Ovary (tissue), 9 donors: ENCODE data around the gene ZFPL1. TPM values are rescaled to one million over a fixed set of nuclear protein-coding genes. Genes with fewer than 3 reads are reported as not detected.

Experiments used
- DNase-seq, 5 donors: peaks; one replicate each; pipeline ENCODE4 v3.0.0-alpha.2; 2019 to 2020
- H3K27ac ChIP-seq, 2 donors: fragments of 200-600 bp; one replicate each; pipeline versions ENCODE4 v1.5.1 to v1.8.0; 2019 to 2022
- H3K27me3 ChIP-seq: fragments of 200-600 bp; one replicate; pipeline ENCODE4 v1.8.0; 2022
- H3K36me3 ChIP-seq: fragments of 200-600 bp; sonication (generic); one replicate; pipeline ENCODE4 v1.5.1; 2019
- H3K4me1 ChIP-seq: one replicate; pipeline ENCODE4 v1.8.1; 2013; ENCODE audit warnings: mild to moderate bottlenecking, moderate library complexity; ENCODE audit not compliant: insufficient read depth
- H3K4me3 ChIP-seq: fragments of 200-600 bp; sonication (generic); one replicate; pipeline ENCODE4 v1.5.1; 2017
- H3K9me3 ChIP-seq, 2 donors: fragments of 200-600 bp in 1 of 2; sonication (generic) in 1 of 2; one replicate each; pipeline versions ENCODE4 v1.5.1 to v1.8.1; 2013 to 2019; ENCODE audit warnings: mild to moderate bottlenecking in 1 of 2, moderate library complexity in 1 of 2
- EP300 ChIP-seq: sonication (generic); formaldehyde crosslinking; IDR thresholded peaks from one replicate; pipeline ENCODE4 v1.6.1; 2017; ENCODE audit warnings: antibody characterized with exemption
- POLR2A ChIP-seq: fragments of 450-650 bp; IDR thresholded peaks from one replicate; pipeline ENCODE4 v1.6.1; 2017; ENCODE audit warnings: antibody characterized with exemption, mild to moderate bottlenecking, moderate library complexity
- WGBS, 3 donors: extraction: QIAGEN DNeasy Blood & Tissue Kit in 1 of 3; methylation state at CpG; one replicate each; pipeline versions ENCODE4 v1.1.5 to v1.1.7; 2013 to 2017; 5-methylcytosine and 5-hydroxymethylcytosine counted together
- intact Hi-C, 4 donors: fragments of 100-400 bp; cut with DNase I; formaldehyde crosslinking; loops; one replicate each; pipeline versions ENCODE4 v1.11.0 to v1.15.1; 2022 to 2023
- polyA plus RNA-seq, 2 donors: library from polyadenylated mRNA; stranded (reverse); fragments of 200-250 nt in 1 of 2; fragments of 350-450 nt in 1 of 2; fragmentation: Illumina TruSeq in 1 of 2; extraction: RNeasy Lipid Tissue Mini Kit (QIAGEN cat#74804) in 1 of 2; gene quantifications; one replicate each; pipeline ENCODE4 v1.2.3, GENCODE V29; 2013 to 2014
- total RNA-seq, 7 donors: library from RNA; depleted of rRNA in 2 of 7; stranded (reverse); fragments of >200 nt in 2 of 7; fragmentation: NEBNext Ultra II Directional in 3 of 7; extraction: Animal tissue kit (Norgen Biotek cat#: 25700) in 3 of 7; gene quantifications; one replicate each; pipeline versions ENCODE4 v1.1.0 to v1.2.4, GENCODE V29; 2016 to 2023
- TF ChIP-seq, protein P1 (sequence below), 3 donors: fragments of 450-650 bp in 2 of 3; fragments of 200-600 bp in 1 of 3; IDR thresholded peaks; one replicate each; pipeline versions ENCODE4 v1.5.1 to v1.8.0; 2016 to 2022; ENCODE audit warnings: antibody characterized with exemption in 3 of 3, mild to moderate bottlenecking in 1 of 3
- donor health status: DM: no; HTN: no; CAD: no; lungs with moderate emphysema.
- donor health status: DM: no; HTN: no; CAD: no.
- donor health status: Bipolar disorder and iron deficiency.
- donor health status: DM: yes; HTN: yes; CAD: no.
- donor health status: DM: no; HTN: no; CAD: no.
- donor health status: DM: yes; HTN: yes; CAD: no.

Gene ZFPL1
- total and polyA plus RNA-seq, 9 donors = 11.2 to 44.8 (median 35.1) TPM

DNA sequence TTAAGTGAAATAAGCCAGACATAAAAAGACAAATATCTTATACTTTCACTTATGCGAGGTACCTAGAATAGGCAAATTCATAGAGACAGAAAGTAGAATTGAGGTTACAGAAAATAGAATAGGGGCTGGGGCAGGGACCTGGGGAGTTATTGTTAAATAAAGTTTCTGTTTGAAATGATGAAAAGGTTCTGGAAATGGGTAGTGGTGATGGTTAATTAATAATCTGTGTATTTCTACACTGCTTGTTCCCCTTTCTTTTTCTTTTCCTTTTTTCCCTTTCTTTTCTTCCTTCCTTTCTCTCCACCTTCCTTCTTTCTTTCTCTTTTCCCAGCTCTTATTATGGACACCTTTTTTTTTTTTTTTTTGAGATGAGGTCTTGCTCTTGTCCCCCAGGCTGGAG is 28.5 kb upstream of the ZFPL1 start:
- Histone ChIP-seq H3K27ac (no peak overlapping the region), H3K4me1 (no peaks in the 10 kb centered on the region), H3K4me3 (no peak overlapping the region), H3K36me3 (no peaks in the 10 kb centered on the region), H3K27me3 (no peaks in the 10 kb centered on the region), H3K9me3 (no peaks in the 10 kb centered on the region)
- no peak for DNase-seq
- intact Hi-C loops = no loop called here
- no peak for TF ChIP-seq EP300
- TF ChIP-seq, protein P1, sequence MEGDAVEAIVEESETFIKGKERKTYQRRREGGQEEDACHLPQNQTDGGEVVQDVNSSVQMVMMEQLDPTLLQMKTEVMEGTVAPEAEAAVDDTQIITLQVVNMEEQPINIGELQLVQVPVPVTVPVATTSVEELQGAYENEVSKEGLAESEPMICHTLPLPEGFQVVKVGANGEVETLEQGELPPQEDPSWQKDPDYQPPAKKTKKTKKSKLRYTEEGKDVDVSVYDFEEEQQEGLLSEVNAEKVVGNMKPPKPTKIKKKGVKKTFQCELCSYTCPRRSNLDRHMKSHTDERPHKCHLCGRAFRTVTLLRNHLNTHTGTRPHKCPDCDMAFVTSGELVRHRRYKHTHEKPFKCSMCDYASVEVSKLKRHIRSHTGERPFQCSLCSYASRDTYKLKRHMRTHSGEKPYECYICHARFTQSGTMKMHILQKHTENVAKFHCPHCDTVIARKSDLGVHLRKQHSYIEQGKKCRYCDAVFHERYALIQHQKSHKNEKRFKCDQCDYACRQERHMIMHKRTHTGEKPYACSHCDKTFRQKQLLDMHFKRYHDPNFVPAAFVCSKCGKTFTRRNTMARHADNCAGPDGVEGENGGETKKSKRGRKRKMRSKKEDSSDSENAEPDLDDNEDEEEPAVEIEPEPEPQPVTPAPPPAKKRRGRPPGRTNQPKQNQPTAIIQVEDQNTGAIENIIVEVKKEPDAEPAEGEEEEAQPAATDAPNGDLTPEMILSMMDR (IDR thresholded peaks at IDR 0.05) = no peak
- TF ChIP-seq POLR2A = no peak
- 72 to 92% (median 83%) methylated on average over 1 of the region's 1 CpG for WGBS, 3 donors

DNA sequence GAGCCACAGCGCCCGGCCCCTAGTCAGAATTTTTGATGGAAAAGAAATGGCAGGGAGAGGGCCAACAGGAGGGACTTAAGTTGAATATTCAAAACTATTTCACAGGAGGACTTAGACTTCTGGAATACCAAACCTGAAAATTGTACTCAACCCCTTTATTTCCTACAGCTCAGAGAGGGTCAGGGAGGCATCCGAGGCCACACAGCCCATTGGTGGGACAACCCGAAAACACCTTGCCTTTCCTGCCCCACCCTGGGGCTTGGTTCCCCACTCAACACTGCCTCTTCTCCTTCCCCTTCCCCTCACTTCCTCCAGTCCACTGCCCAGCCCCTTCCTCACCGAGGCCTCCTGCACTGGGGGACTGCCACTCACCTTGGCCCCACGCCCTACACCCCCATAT is 27.0 kb upstream of the ZFPL1 start:
- no peak for DNase-seq
- Histone ChIP-seq H3K27me3 (no peaks in the 10 kb centered on the region), H3K4me3 (no peak overlapping the region), H3K4me1 (no peaks in the 10 kb centered on the region), H3K36me3 (no peaks in the 10 kb centered on the region), H3K9me3 (no peaks in the 10 kb centered on the region), H3K27ac (no peak overlapping the region)
- no peak for TF ChIP-seq POLR2A
- no peak for TF ChIP-seq EP300
- TF ChIP-seq, protein P1 (IDR thresholded peaks at IDR 0.05) = no peak
- 84 to 89% (median 87%) methylated on average over 6 of the region's 6 CpGs for WGBS, 3 donors
- intact Hi-C loops = no loop called here

GRCh38 chr11:65057526-65057925 is 26.5 kb upstream of the ZFPL1 start:
- Histone ChIP-seq H3K27ac (no peak overlapping the region), H3K4me3 (no peak overlapping the region), H3K9me3 (no peaks in the 10 kb centered on the region), H3K27me3 (no peaks in the 10 kb centered on the region), H3K4me1 (no peaks in the 10 kb centered on the region), H3K36me3 (no peaks in the 10 kb centered on the region)
- intact Hi-C loops = no loop called here
- 79 to 90% (median 89%) methylated on average over 7 of the region's 7 CpGs for WGBS, 3 donors
- no peak for DNase-seq
- TF ChIP-seq, protein P1 (IDR thresholded peaks at IDR 0.05) = no peak

- Histone ChIP-seq H3K9me3 (no peaks in the 10 kb centered on the region), H3K27ac (no peak overlapping the region), H3K27me3 (no peaks in the 10 kb centered on the region), H3K36me3 (no peaks in the 10 kb centered on the region), H3K4me3 (no peak overlapping the region), H3K4me1 (no peaks in the 10 kb centered on the region)
- WGBS, 3 donors = 60 to 66% (median 61%) methylated on average over 12 to 13 of the region's 13 CpGs
- intact Hi-C loops = no loop called here
- no peak for DNase-seq
- no peak for TF ChIP-seq EP300
- no peak for TF ChIP-seq POLR2A
- TF ChIP-seq, protein P1 (IDR thresholded peaks at IDR 0.05) = no peak
Measured at GRCh38 chr11:65058012-65058411, 26.0 kb upstream of the ZFPL1 start.
